Thyroid gland (tissue), 4 donors: ENCODE measurements around the gene TMEM143. TPM values are rescaled to one million over a fixed set of nuclear protein-coding genes. Genes with fewer than 3 reads are reported as not detected.
"Not testable (repeated sequence)": the region's sequence is repeated elsewhere in the genome, so short reads cannot be mapped to it uniquely, and the experiment has no call there.

Experiments
- DNase-seq, 2 donors: peaks; one replicate each; pipeline ENCODE4 v3.0.0-alpha.2; 2019
- H3K27ac ChIP-seq, 3 donors: fragments of 200-600 bp; sonication (generic); 1 replicate in 2 of 3; 2 replicates in 1 of 3; pipeline ENCODE4 v1.5.1; 2016 to 2019; ENCODE audit warnings: mild to moderate bottlenecking in 1 of 3, moderate library complexity in 1 of 3
- H3K27me3 ChIP-seq: fragments of 200-600 bp; sonication (generic); one replicate; pipeline ENCODE4 v1.5.1; 2019
- H3K36me3 ChIP-seq, 2 donors: fragments of 200-600 bp; sonication (generic); one replicate each; pipeline ENCODE4 v1.5.1; 2016 to 2019
- H3K4me1 ChIP-seq, 2 donors: fragments of 200-600 bp; sonication (generic); one replicate each; pipeline ENCODE4 v1.5.1; 2017 to 2019
- H3K4me3 ChIP-seq, 3 donors: fragments of 200-600 bp; sonication (generic); replicated peaks in 1 of 3; 1 replicate in 2 of 3; 2 replicates in 1 of 3; pipeline ENCODE4 v1.5.1; 2016; ENCODE audit warnings: mild to moderate bottlenecking in 1 of 3
- H3K9me3 ChIP-seq: fragments of 200-600 bp; sonication (generic); one replicate; pipeline ENCODE4 v1.5.1; 2017
- POLR2A ChIP-seq, 2 donors: fragments of 450-650 bp; IDR thresholded peaks; one replicate each; pipeline ENCODE4 v1.6.1; 2017; ENCODE audit warnings: antibody characterized with exemption in 2 of 2, mild to moderate bottlenecking in 2 of 2, moderate library complexity in 1 of 2
- WGBS, 2 donors: methylation state at CpG; one replicate each; pipeline ENCODE4 v1.1.5; 2017; 5-methylcytosine and 5-hydroxymethylcytosine counted together
- intact Hi-C: fragments of 100-400 bp; cut with DNase I; formaldehyde crosslinking; loops from one replicate; pipeline ENCODE4 v1.15.1; 2023
- total RNA-seq, 4 donors: library from RNA; depleted of rRNA; stranded (reverse); fragments of >200 nt; gene quantifications; one replicate each; pipeline ENCODE4 v1.2.3, GENCODE V29; 2016
- TF ChIP-seq, protein P1 (sequence below), 6 experiments: fragments of 200-600 bp in 3 of 6; fragments of 450-650 bp in 3 of 6; sonication (generic) in 3 of 6; IDR thresholded peaks; one replicate each; pipeline ENCODE4 v1.5.1; 2016 to 2019; ENCODE audit warnings: antibody characterized with exemption in 6 of 6, mild to moderate bottlenecking in 2 of 6, inconsistent platforms in 1 of 6, moderate library complexity in 1 of 6

The TMEM143 gene
- total RNA-seq, 4 donors from 2014 or later: 6.3 to 12.6 (median 9.2) TPM

DNA sequence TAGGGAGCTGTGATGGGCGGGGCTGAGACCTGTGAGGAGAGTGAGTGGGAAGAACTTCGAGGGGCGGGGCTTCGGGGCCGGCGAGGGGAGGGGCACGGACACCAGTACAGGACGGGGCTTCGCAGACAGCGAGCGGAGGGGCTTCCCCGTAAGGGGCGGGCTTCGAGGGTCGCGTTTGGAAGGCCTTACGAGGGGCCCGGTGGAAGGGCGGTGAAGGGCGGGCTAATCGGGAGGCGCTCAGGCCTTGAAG is 42.4 kb downstream of the TMEM143 start:
- TF ChIP-seq, protein P1, sequence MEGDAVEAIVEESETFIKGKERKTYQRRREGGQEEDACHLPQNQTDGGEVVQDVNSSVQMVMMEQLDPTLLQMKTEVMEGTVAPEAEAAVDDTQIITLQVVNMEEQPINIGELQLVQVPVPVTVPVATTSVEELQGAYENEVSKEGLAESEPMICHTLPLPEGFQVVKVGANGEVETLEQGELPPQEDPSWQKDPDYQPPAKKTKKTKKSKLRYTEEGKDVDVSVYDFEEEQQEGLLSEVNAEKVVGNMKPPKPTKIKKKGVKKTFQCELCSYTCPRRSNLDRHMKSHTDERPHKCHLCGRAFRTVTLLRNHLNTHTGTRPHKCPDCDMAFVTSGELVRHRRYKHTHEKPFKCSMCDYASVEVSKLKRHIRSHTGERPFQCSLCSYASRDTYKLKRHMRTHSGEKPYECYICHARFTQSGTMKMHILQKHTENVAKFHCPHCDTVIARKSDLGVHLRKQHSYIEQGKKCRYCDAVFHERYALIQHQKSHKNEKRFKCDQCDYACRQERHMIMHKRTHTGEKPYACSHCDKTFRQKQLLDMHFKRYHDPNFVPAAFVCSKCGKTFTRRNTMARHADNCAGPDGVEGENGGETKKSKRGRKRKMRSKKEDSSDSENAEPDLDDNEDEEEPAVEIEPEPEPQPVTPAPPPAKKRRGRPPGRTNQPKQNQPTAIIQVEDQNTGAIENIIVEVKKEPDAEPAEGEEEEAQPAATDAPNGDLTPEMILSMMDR (IDR thresholded peaks at IDR 0.05): no peak
- TF ChIP-seq POLR2A (IDR thresholded peaks at IDR 0.05): no peak
- intact Hi-C loops: no loop called here
- Histone ChIP-seq H3K36me3 (no peaks in the 10 kb centered on the region), H3K27me3 (no peaks in the 10 kb centered on the region), H3K27ac (peak overlapping the region; percentile 97 to 98 (median 98)), H3K4me1 (peaks cover 30 to 55% of the 10 kb centered on the region in 2 donors), H3K4me3 (peak overlapping the region in 2 of 3 donors; percentile 24 to 36), H3K9me3 (no peaks in the 10 kb centered on the region)
- peak; percentile 99 for DNase-seq
- 2 to 4% methylated on average over 15 to 16 of the region's 22 CpGs for WGBS, 2 donors

DNA sequence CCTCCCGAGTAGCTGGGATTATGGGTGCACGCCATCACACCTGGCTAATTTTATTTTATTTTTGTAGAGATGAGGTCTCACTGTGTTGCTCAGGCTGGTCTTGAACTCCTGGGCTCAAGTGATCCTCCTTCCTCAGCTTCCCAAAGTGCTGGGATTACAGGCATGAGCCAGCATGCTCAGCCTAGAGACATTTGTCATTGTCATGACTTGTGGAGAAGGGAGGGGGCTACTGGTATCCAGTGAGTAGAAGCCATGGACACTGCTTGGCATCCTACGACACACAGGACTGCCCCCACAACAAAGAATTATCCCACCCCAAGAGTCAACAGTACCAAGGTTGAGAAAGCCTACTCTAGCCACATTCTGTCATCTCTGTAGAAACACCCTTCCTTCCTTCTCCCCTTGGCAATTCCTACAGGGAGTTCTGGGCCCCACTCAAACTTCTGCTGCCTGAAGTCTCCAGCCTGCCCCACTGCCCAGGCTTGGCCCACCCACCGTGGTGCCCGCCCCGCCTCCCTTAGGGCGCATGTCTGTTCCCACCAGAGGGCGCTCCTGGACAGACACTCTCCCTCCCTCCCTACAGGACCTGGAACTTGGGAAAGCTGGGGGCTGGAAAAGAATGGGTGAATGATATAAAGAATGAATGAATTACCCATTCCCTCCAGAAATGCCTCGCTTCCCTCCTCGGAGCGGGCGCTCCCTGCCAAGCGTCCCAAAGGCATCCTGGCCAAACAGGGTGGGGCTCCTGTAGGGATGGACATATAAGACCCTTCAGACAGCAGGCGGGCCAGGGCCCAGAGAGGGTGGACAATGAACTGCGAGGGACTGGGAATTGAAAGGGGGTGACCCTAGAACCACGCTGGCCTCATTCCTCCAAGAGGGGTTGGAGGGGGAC is 43.8 kb downstream of the TMEM143 start:
- 38 to 64% methylated on average over 16 of the region's 16 CpGs for WGBS, 2 donors
- Histone ChIP-seq H3K27ac (peak overlapping the region; percentile 30 to 98 (median 98)), H3K36me3 (no peaks in the 10 kb centered on the region), H3K9me3 (no peaks in the 10 kb centered on the region), H3K4me3 (no peak overlapping the region), H3K27me3 (no peaks in the 10 kb centered on the region), H3K4me1 (peaks cover 22 to 44% of the 10 kb centered on the region in 2 donors)
- intact Hi-C loops: no loop called here
- DNase-seq: peak; percentile 73 to 78
- TF ChIP-seq, protein P1 (IDR thresholded peaks at IDR 0.05): peak in 5 of 6 experiments; percentile 30 to 73 (median 55)
- no peak for TF ChIP-seq POLR2A (IDR thresholded peaks at IDR 0.05)

DNA sequence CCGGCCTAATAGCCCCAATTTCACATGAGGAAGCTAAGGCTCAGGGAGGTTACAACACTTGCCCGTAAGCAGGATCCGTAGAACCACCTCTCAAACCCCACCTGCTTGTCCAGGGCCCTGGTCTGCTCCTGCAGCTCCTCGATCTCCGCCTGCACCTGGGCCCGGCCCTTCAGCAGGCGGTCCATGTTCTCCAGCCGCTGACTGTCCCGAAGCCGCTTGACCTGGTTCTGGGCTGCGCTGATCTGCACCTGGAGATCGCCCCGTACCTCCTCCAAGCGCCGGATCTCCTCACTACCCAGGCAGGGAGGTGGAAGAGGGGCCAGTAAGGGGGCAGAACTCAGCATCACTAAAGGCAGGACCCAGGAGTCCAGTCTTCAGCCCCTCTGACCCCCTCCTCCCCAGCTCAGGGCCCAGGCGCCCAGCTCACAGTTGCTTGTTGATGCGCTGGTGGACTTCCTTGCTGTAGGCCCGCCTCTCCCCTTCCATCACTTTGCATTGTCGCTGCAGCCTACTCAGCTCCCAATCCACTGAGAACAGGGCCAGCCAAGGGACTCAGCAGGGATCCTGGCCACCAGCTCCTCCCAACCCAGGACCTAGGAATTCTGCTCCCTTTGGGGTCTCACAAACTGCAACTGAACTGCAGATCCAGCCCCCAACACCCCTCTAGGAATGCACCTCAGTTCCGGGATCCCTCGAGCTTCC is 45.3 kb downstream of the TMEM143 start:
- intact Hi-C loops: no loop called here
- WGBS, 2 donors: 93 to 97% methylated on average over 20 to 21 of the region's 21 CpGs
- DNase-seq: peak in 1 of 2 donors; percentile 42
- Histone ChIP-seq H3K36me3 (no peaks in the 10 kb centered on the region), H3K9me3 (no peaks in the 10 kb centered on the region), H3K27ac (peak overlapping the region; percentile 75 to 89 (median 75)), H3K4me3 (no peak overlapping the region), H3K4me1 (peaks cover 22 to 40% of the 10 kb centered on the region in 2 donors), H3K27me3 (no peaks in the 10 kb centered on the region)
- TF ChIP-seq, protein P1 (IDR thresholded peaks at IDR 0.05): no peak
- no peak for TF ChIP-seq POLR2A (IDR thresholded peaks at IDR 0.05)

DNA sequence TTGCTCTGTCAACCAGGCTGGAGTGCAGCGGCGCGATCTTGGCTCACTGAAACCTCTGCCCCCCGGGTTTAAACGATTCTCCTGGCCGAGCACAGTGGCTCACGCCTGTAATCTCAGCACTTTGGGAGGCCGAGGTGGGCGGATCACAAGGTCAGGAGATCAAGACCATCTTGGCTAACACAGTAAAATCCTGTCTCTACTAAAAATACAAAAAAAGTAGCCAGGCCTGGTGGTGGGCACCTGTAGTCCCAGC is 46.1 kb downstream of the TMEM143 start:
- WGBS, 2 donors: 32 to 37% methylated on average over 9 of the region's 9 CpGs
- intact Hi-C loops, H3K4me3 ChIP-seq, H3K27me3 ChIP-seq, H3K36me3 ChIP-seq, H3K9me3 ChIP-seq: not testable (repeated sequence)
- Histone ChIP-seq H3K27ac (peak overlapping the region; percentile 75 to 89 (median 75)), H3K4me1 (peaks cover 22 to 35% of the 10 kb centered on the region in 2 donors)
- peak; percentile 75 to 76 for DNase-seq

DNA sequence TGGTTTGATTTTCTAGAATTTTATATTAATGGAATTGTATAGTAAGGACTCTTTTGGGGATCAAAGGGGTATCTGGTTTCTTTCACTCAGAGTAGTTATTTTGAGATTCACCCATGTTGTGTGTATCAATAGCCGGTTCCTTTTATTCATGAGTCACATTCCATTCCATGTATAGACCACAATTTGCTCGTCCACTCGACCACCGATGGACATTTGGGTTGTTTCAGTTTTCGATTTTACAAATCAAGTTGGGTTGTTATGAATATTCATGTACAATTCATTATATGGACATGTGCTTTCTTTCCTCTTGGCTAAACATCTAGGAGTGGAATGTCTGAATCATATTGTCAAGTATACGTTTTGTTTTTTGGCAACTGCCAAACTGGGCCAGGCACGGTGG is 48.0 kb downstream of the TMEM143 start:
- TF ChIP-seq POLR2A (IDR thresholded peaks at IDR 0.05): no peak
- TF ChIP-seq, protein P1 (IDR thresholded peaks at IDR 0.05): no peak
- no peak overlapping the region for H3K27ac ChIP-seq
- peaks cover 10 to 24% of the 10 kb centered on the region in 2 donors for H3K4me1 ChIP-seq
- no peaks in the 10 kb centered on the region for H3K27me3 ChIP-seq
- DNase-seq: no peak
- H3K36me3 ChIP-seq: no peaks in the 10 kb centered on the region
- WGBS, 2 donors: 78 to 92% methylated on average over 7 of the region's 7 CpGs
- H3K4me3 ChIP-seq: no peak overlapping the region
- intact Hi-C loops: no loop called here
- H3K9me3 ChIP-seq: no peaks in the 10 kb centered on the region
